ENCODE measurements around the gene S100A1.
A peak's percentile ranks its signal among the peaks of the same experiment; 100 is the strongest.
"Not testable (repeated sequence)": the region's sequence is repeated elsewhere in the genome, so short reads cannot be mapped to it uniquely, and the experiment has no call there.

The S100A1 gene

GRCh38 chr1:153629971-153630370 lies 1.7 kb downstream of the S100A1 start:
- no peak for DNase-seq (ENCODE audit: low read depth in 1 of 2, low spot score in 1 of 2)

DNA sequence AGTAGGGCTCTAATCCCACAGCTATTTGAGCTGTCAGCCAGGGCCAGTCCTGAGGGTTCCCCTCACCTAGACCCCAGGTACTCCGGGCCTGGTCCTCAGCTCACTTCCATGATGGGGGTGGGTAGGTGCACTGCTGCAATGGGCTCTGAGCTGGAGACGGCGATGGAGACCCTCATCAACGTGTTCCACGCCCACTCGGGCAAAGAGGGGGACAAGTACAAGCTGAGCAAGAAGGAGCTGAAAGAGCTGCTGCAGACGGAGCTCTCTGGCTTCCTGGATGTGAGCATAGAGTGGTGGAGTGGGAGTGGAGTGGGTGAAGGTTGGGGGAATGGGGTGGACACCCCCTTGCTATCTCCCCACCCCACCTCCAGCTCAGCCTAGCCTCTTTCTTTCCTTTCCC lies 2.1 kb downstream of the S100A1 start:
- no peak for DNase-seq (ENCODE audit: low read depth in 1 of 2, low spot score in 1 of 2)

DNA sequence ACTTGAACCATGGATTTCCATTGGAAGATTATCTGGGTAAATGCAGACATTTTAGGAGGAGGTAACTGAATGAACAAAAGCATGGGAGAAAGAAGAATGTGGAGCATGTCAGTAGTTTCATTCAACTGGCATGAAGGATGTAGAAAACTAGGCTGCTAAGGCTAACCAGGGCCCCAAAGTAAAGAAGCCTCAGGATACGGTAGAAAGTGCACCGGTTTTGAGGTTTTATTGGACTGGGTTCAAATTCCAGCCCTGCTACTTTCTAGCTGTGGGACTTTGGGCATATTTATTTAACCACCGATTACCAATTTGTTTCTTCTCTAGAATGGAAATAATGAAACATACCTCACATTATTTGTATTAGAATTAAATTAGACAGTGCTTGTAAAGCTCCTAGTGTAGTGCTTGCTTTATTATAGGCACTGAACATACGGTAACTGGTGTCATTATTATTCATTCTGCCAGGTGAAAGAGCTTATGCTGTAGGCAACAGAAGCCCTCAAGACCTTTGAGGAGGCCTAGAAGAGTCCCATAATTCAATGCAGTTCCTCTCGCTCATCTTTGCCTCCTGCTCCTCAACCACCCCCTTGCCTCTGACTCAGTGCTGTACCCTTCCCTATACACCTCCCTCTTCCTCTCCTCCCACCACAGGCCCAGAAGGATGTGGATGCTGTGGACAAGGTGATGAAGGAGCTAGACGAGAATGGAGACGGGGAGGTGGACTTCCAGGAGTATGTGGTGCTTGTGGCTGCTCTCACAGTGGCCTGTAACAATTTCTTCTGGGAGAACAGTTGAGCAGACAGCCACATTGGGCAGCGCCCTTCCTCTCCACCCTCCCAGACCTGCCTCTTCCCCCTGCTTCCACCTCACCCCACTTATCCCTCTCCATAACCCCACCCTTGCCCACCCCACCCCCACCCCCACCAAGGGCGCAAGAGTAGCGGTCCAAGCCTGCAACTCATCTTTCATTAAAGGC lies 3.1 kb downstream of the S100A1 start:
- DNase-seq (ENCODE audit: low read depth in 1 of 2, low spot score in 1 of 2): no peak

- no peak for DNase-seq (ENCODE audit: low read depth in 1 of 2, low spot score in 1 of 2)
Observed at GRCh38 chr1:153633161-153633753, 5.0 kb downstream of the S100A1 start.

DNA sequence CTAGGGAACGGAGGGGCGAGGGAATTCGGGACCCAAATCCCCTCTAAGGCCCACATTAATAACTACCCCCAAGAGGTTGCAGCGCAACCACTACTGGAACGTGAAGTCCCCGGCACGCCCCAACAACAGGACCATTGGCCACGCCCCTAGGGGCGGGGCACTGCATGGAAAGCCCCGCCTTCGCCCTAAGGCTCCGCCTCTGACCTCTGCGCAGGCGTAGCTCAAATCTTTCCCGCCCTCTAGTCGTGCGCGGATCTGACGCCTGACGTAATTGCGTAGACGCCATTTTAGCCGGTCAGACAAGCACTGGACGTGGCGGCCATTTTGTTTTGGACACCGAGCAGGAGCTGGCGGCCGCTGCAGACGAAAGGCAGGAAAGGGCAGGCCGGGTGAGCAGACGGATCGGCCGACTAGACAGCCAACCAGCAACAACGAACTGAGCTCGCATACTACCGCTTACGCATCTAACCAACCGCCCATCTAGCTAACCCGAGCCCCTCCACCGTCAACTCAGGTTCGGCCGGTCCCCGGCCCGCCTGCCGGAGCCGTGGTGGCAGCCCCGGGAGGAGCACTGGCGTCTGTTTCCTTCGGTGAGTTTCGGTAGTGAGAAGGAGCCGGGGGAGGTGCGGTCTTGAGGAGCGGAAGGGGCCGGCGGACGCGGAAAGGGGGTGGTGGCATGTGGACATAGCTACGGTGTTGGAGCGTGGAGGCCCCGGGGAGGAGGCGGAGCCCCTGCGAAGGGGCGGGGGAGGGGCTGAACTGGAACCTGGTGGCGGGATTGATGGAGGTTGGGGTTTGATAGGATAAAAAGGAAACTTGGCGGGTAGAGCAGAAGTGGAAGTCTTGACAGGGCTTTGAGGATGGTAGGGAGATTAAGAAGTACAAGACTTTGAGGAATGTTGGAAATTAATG lies 5.8 kb downstream of the S100A1 start, which contains the start of gene CHTOP:
TSS of gene CHTOP (plus strand) at position 313 of the 912 bp plus-strand sequence. CDS start 2,523 bp downstream, outside the sequence.
- DNase-seq (ENCODE audit: low read depth in 1 of 2, low spot score in 1 of 2): peak; percentile 96 to 97

DNA sequence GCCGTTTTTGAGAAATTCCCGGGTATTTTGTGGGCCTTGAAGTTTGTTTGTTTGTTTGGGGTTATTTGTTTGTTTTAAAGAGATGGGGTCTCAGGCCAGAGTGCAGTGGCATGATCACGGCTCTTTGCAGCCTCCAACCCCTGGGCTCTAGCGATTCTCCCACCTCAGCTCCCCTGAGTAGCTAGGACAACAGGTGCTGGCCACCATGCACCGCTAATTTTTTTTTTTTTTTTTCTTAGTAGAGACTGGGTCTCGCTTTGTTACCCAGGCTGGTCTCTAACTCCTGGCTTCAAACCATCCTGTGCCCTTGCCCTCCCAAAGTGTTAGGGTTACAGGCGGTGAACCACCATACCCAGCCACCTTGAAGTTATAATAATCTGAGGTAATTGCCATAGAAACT lies 7.6 kb downstream of the S100A1 start:
- no peak for DNase-seq (ENCODE audit: low read depth in 1 of 2, low spot score in 1 of 2)

DNA sequence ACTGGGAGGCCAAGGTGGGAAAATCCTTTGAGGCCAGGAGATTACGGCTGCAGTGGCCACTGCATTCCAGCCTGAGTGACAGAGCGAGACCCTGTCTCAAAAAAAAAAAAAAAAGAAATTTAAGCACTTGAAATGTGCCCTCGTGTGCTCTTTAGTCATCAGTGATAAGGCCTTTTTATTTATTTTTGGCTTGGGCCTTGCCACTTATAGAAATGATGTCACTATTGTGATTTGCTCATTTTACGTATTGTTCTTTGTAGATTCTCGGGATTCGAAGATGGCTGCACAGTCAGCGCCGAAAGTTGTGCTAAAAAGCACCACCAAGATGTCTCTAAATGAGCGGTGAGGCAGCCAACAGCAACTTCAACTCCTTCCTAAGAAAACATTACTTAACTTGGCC lies 8.1 kb downstream of the S100A1 start:
- no peak for DNase-seq (ENCODE audit: low read depth in 1 of 2, low spot score in 1 of 2)

DNA sequence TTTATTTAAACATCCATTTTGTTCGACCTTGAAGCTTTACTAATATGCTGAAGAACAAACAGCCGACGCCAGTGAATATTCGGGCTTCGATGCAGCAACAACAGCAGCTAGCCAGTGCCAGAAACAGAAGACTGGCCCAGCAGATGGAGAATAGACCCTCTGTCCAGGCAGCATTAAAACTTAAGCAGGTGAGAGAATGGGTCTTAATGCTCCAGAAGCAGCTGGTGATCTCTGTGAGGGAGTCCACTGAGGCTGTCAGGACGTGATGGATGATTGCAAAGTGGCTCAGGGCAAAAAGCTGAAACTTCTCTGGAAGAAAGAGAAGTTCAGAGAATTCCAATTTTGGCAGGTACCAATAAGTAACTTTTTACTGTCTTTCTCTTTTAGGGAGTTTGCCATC lies 10.0 kb downstream of the S100A1 start:
- no peak for DNase-seq (ENCODE audit: low read depth in 1 of 2, low spot score in 1 of 2)

DNA sequence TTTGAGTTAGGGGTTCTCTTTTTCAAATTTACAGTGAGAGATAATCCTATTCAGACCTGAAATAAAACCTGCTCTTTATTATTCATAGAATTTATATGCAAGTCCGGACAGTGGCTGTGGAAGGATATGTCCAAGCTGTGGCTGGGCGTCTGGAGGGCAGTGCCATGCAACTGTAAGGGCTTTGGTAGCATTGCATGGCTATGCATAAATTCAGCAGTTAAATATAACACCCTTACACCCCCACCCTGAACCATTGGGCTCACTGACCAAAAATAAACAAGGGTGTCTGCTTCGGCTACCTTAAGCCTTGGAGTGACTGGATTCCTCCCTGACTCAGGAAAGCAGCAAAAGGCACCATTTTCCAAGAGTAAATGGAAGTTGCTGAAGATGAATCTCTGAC lies 11.0 kb downstream of the S100A1 start:
- no peak for DNase-seq (ENCODE audit: low read depth in 1 of 2, low spot score in 1 of 2)

GRCh38 chr1:153640213-153640612 lies 12.0 kb downstream of the S100A1 start:
- not testable (repeated sequence) for DNase-seq (ENCODE audit: low read depth in 1 of 2, low spot score in 1 of 2)

DNA sequence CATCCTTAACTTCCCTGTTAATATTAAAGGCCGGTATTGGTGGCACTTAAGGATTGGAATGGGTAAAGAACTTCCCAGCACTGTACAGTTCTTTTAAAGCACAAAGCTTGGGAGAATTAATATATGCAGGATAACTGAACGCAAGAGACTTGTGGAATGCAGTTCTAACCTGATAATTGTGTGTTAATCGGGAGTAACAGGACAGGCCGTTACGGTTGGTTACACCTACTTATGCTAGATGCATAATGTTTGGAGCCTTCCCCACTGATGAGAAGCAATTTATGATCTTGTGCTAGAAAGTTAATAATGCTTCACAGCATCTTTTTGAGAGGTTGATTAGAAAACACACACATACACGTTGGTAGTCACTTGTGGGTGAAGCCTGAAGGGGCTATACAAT lies 12.6 kb downstream of the S100A1 start:
- DNase-seq (ENCODE audit: low read depth in 1 of 2, low spot score in 1 of 2): no peak

DNA sequence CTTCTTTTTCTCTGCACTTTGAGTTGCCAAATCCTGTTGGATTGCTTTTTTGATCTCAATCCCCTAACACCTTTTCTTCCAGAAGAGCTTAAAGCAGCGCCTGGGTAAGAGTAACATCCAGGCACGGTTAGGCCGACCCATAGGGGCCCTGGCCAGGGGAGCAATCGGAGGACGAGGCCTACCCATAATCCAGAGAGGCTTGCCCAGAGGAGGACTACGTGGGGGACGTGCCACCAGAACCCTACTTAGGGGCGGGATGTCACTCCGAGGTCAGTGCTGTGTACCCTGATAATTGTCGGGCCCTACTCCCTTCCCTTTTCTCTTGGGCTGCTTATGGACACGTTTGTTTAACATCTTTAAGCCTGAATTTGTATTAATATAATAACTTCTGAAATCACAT lies 13.9 kb downstream of the S100A1 start:
- DNase-seq (ENCODE audit: low read depth in 1 of 2, low spot score in 1 of 2): no peak

DNA sequence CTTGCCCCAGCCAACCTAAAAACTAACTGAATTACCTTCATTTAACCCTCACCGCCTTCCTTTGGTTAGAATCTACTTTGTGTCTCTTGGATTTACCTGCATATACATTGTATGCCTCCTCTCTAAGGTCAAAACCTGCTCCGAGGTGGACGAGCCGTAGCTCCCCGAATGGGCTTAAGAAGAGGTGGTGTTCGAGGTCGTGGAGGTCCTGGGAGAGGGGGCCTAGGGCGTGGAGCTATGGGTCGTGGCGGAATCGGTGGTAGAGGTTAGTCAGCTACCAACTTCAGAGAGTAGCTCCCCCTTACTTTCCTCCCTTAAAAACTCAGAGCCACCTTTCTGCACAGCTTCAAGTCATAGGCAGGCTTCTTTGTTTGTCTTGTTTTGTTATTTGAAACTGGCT lies 14.9 kb downstream of the S100A1 start:
- DNase-seq (ENCODE audit: low read depth in 1 of 2, low spot score in 1 of 2): no peak

DNA sequence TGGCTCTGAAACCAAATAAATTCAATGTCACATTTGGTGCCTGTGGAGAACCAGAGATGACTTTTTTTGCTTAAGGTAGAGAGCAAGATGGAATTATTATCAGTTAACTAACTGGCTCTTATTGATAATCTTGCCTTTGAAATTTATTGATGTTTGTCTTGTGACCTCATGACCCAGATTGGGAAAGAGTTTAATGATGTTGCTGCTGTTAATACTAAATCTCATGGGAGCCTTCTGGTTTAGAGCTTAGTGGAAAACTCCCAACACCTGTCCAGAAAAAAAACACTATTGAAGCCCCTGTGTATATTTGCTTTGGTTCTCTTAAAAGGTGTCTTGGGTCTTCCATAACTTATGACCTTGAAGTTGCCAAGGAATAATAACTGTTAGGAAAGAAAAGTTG lies 15.6 kb downstream of the S100A1 start:
- DNase-seq (ENCODE audit: low read depth in 1 of 2, low spot score in 1 of 2): no peak

- no peak for DNase-seq (ENCODE audit: low read depth in 1 of 2, low spot score in 1 of 2)
Observed at GRCh38 chr1:153646672-153647345, 18.6 kb downstream of the S100A1 start.

- no peak for DNase-seq (ENCODE audit: low read depth in 1 of 2, low spot score in 1 of 2)
Observed at GRCh38 chr1:153647346-153647714, 19.1 kb downstream of the S100A1 start.

- DNase-seq (ENCODE audit: low read depth in 1 of 2, low spot score in 1 of 2): no peak
Observed at GRCh38 chr1:153648000-153648643, 19.9 kb downstream of the S100A1 start.

GRCh38 chr1:153649137-153649862 lies 21.1 kb downstream of the S100A1 start:
- DNase-seq (ENCODE audit: low read depth in 1 of 2, low spot score in 1 of 2): no peak

DNA sequence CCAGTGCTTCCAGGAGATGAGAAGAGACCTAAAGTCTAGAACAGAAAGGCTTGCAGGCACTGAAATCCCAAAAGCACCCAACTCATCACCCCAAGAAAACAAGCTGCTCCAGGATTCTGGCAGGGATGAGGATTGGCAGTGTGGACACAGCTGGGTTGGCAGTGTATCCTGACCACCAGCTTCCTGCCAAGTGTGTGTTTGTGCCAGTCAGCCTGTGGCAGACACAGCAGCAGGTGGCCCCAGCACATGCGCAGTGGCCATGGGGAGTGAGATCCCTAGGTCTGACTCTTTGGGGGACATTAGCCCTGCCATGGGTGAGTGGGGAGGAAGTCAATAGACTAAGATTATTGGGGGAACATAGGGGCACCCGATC lies 21.6 kb downstream of the S100A1 start:
- no peak for DNase-seq (ENCODE audit: low read depth in 1 of 2, low spot score in 1 of 2)

- no peak for DNase-seq (ENCODE audit: low read depth in 1 of 2, low spot score in 1 of 2)
Observed at GRCh38 chr1:153651771-153652170, 23.5 kb downstream of the S100A1 start.

Measured in activated CD4-positive, alpha-beta T cell treated with anti-CD3 and anti-CD28 coated beads, Interleukin-2, amount 50 U/mL, for 24 hours (primary cell).